Skin epidermis (tissue), 12 donors: ENCODE measurements around the gene RAC2.
"Not testable (repeated sequence)": the region's sequence is repeated elsewhere in the genome, so short reads cannot be mapped to it uniquely, and the experiment has no call there.

Experiments
- H3K27ac ChIP-seq, 21 experiments: fragments of 200-600 bp; sonication (generic) in 11 of 21; one replicate each; pipeline ENCODE4 v1.5.0; 2020; ENCODE audit warnings: mild to moderate bottlenecking in 3 of 21, inconsistent platforms in 2 of 21, moderate library complexity in 2 of 21
- H3K4me3 ChIP-seq, 7 experiments: fragments of 200-600 bp; sonication (generic) in 2 of 7; one replicate each; pipeline ENCODE4 v1.5.0; 2020; ENCODE audit warnings: inconsistent platforms in 2 of 7, mild to moderate bottlenecking in 2 of 7, moderate library complexity in 1 of 7

The RAC2 gene

DNA sequence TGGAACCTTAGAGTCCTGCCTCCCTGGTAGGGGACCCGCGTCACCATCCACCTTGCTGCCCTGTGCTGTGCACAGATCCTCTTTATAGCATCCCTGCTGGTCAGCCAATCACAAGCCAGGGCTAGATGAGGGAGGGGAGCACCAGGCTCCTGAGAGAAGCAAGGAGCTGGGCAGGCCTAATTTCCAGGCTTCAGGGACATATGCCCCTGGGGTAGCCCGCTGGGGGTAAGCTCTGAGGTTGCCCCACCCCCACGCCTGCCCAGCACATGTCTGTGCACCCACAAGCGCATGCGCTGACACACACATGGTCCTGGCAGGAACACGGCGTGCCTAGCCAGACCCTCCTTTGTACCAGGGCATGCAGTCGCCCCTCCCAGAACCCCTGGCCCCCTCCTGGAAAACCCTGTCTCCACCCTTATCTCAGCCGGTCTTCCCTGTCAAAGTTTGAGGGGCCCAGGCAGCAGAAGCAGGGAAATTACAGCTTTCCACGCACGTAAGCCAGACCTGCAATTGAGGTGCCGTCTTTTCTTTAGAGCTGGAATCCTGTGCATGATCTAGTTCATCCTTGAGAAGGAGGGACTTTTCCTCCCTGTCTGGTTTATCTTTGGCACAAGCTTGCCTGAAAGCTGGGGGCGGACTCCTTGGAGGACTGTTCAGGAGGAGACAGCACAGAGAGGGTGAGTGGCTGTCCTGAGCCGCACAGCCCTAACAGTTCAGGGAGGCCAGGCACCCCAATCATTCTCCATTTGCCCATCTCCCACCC lies 33.8 kb downstream of the RAC2 start:
- Histone ChIP-seq H3K4me3 (no peak overlapping the region), H3K27ac (no peak overlapping the region)

GRCh38 chr22:37209140-37209845 lies 34.8 kb downstream of the RAC2 start:
- Histone ChIP-seq H3K4me3 (no peak overlapping the region), H3K27ac (no peak overlapping the region)

DNA sequence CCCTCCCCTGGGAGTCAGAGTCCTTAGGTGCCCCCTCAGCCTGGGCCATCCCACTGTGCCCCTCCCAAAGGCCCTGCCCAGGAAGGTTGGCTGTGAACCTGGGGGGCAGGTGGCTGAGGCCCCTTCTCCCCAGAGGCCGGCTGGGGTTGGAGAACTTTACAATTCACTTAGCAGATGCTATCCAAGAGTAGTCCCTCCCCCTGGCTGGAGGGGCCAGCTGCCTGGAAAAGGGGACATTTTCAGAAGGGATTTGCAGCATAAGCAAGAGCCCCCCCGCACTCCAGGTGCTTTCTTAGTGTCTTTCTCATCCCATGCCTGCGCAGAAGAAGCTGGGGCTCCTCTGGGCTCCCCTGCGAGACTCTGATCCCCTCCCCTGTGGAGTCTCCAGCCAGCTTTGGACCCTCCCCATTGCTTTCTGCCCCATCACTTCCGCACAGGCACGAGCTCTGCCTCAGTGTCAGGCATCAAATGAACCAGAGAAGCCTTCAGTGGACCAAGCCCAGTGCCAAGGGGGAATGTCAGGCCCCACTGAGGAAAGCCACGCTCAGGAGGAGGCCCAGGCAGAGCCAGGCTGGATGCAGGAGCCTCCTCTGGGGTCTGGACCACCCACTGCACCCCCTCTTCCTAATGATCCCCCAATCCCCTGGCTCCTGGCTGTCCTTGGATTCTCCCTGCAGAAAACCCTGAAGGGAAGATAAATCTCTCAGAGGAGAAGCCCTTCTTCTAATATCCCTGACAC lies 35.5 kb downstream of the RAC2 start:
- Histone ChIP-seq H3K4me3 (no peak overlapping the region), H3K27ac (no peak overlapping the region)

DNA sequence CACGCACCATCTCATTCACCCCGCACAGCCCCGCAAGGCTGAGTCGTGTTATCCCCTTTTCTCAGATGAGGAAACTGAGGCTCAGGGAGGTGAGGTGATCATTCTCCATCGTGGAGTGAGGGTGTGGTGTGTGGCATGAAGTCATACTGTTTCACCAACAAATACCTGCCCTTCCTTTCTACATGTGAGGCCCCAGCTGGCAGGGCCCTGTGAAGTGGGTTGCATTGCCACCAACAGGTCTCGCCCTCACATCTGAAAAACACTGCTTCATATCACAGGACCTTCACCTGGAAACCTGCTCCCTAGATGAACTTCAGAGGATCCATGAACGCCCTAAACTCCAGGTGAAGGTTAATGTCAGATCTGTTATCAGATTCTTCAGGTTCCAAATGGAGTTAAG lies 36.1 kb downstream of the RAC2 start:
- no peak overlapping the region for H3K27ac ChIP-seq
- H3K4me3 ChIP-seq, result no peak overlapping the region

- H3K4me3 ChIP-seq, result no peak overlapping the region
- no peak overlapping the region for H3K27ac ChIP-seq
These were observed 36.9 kb downstream of the RAC2 start for GRCh38 chr22:37206841-37207821.

GRCh38 chr22:37206118-37206840 lies 37.8 kb downstream of the RAC2 start:
- no peak overlapping the region for H3K4me3 ChIP-seq
- H3K27ac ChIP-seq, result no peak overlapping the region

DNA sequence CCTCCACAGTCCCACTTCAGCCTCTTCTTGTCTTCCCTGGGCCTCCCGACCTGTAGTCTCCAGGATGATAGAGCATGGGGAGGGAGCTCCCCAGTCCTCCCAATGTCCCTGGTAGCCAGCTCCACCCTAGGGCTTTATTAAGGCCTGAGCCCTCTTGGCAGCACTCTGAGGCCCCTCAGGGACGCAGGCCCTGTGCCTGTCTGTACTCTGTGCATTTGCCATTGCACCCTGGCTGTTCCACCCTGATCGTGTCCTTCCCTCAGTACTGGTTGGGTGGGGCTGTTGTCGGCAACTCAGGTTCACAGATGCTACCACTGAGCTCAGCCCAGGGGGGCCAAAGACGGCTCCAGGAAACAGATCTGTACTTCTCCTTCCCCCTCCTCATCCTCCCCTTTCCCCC lies 39.0 kb downstream of the RAC2 start:
- Histone ChIP-seq H3K27ac (no peak overlapping the region), H3K4me3 (no peak overlapping the region)

GRCh38 chr22:37204045-37204655 lies 39.9 kb downstream of the RAC2 start:
- H3K4me3 ChIP-seq, result no peak overlapping the region
- no peak overlapping the region for H3K27ac ChIP-seq

GRCh38 chr22:37203354-37204044 lies 40.6 kb downstream of the RAC2 start:
- H3K4me3 ChIP-seq, result no peak overlapping the region
- no peak overlapping the region for H3K27ac ChIP-seq

- no peak overlapping the region for H3K4me3 ChIP-seq
- no peak overlapping the region for H3K27ac ChIP-seq
These were observed 41.4 kb downstream of the RAC2 start for GRCh38 chr22:37202716-37203115.

DNA sequence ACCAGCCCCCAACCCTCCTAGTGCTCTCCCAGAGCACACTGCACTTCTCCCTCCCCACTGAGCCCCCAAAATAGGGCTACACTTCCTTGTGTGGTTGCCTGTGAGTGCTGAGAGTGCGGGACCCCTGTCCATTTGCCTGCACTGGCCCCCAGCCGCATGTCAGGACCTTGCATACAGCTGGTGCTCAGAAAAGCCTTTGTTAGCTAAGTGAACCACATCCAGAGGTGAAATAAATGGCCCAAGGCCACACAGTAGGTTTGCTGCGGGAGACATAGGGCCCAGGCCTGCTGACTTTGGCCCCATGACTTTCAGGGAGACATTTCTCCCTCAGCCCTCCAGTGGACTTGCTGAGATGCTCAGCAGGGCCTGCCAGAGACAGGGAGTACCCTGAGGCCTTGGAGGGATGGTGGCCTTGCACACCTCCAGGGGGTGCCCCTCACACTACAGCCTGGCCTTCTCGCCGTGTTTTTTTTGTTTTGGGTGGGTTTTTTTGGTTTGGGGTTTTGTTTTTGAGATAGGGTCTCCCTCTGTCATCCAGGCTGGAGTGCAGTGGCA lies 42.0 kb downstream of the RAC2 start:
- no peak overlapping the region for H3K27ac ChIP-seq
- no peak overlapping the region for H3K4me3 ChIP-seq

GRCh38 chr22:37201443-37201820 lies 42.6 kb downstream of the RAC2 start:
- not testable (repeated sequence) for H3K4me3 ChIP-seq, H3K27ac ChIP-seq

DNA sequence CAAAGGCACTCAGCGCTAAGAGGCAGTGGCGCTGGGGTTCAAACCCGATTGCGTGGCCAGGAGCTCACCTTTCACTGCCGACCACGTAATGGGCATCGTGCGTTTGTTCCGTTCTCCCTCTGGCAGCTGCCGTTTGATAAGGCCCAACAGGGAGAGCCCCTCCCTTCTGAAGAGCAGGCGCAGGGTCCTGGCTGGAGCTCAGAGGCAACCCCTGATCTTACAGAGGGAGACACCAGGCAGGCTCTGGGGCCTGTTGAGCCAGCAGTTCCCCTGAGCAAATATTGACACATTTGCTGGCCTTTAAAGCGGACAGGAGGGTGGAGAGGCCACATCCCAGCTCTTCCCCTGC lies 44.3 kb downstream of the RAC2 start:
- H3K27ac ChIP-seq, result peak overlapping the region in 20 of 21 experiments; percentile 17 to 98 (median 95)
- peak overlapping the region in 5 of 7 experiments; percentile 48 to 72 (median 62) for H3K4me3 ChIP-seq

DNA sequence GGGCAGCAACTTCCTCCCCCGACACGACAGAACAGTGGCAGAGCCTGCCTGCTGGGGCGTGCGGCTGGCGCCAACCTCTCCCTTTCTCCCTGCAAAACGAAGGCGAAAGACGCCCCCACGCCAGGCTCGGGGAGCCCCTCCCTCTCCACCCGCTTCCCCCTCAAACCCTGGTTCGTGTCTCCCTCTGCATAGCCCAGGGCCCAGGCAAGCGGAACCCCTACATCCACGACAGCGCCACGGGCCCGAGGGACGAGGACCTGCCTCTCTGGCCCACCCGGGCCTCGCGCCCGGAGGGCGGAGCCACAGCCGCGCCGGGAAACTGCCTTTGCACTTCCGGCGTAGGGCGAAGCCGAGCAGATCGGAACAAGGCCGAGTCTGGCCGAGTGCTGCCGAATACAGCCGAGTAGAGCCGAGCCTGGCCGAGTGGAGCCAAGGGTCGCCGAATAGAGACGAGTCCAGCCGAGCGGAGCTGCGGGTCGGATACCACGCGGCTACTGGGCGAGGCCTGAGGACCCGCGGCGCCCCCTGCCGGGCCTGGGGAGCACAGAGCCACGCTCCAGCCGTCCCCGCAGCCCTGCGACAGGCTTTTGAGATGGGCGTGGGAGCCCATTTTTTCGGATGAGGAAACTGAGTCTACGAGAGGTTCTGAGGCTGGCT lies 44.8 kb downstream of the RAC2 start:
- Histone ChIP-seq H3K27ac (peak overlapping the region; percentile 83 to 98 (median 95)), H3K4me3 (peak overlapping the region; percentile 48 to 72 (median 62))

GRCh38 chr22:37198258-37199102 lies 45.6 kb downstream of the RAC2 start:
- Histone ChIP-seq H3K4me3 (peak overlapping the region; percentile 48 to 72 (median 62)), H3K27ac (peak overlapping the region; percentile 83 to 98 (median 95))
